HepG2 (cell line): ENCODE results near the gene RABGAP1. TPM values are rescaled to one million over a fixed set of nuclear protein-coding genes. Genes with fewer than 3 reads are reported as not detected.
A peak's percentile ranks its signal among the peaks of the same experiment; 100 is the strongest.

ENCODE experiments used
- BCL6 ChIP-seq: IDR thresholded peaks from 2 replicates; pipeline ENCODE4 v1.6.1; 2016; ENCODE audit warnings: missing genetic modification reagents, missing compliant biosample characterization
- DNMT3B ChIP-seq: conservative IDR thresholded peaks from 2 replicates; pipeline ENCODE4 v1.6.1; 2016; ENCODE audit warnings: missing biosample characterization, control low read depth
- DR1 ChIP-seq: sonication (generic); formaldehyde crosslinking; IDR thresholded peaks from 2 replicates; pipeline ENCODE4 v1.8.0; 2021; ENCODE audit warnings: mild to moderate bottlenecking, missing genetic modification reagents, inconsistent platforms
- PAF1 ChIP-seq: IDR thresholded peaks from 2 replicates; pipeline ENCODE4 v1.6.1; 2016; ENCODE audit warnings: missing genetic modification reagents, missing compliant biosample characterization
- SATB2 ChIP-seq: sonication (generic); formaldehyde crosslinking; IDR thresholded peaks from 2 replicates; pipeline ENCODE4 v1.5.0; 2020; ENCODE audit warnings: missing genetic modification reagents
- TAF15 ChIP-seq: fragments of 200-400 bp; formaldehyde crosslinking; IDR thresholded peaks from one replicate; pipeline ENCODE4 v1.6.1; 2018; ENCODE audit warnings: mild to moderate bottlenecking, low read depth, low read length; ENCODE audit not compliant: poor library complexity, severe bottlenecking
- ZNF501 ChIP-seq: sonication (generic); formaldehyde crosslinking; IDR thresholded peaks from 2 replicates; pipeline ENCODE4 v1.5.1; 2020; ENCODE audit warnings: mild to moderate bottlenecking, moderate library complexity, missing genetic modification reagents
- ZNF615 ChIP-seq: sonication (generic); formaldehyde crosslinking; IDR thresholded peaks from 2 replicates; pipeline ENCODE4 v1.5.0; 2020; ENCODE audit warnings: mild to moderate bottlenecking, missing genetic modification reagents, borderline replicate concordance
- ZNF790 ChIP-seq: sonication (generic); formaldehyde crosslinking; IDR thresholded peaks from 2 replicates; pipeline ENCODE4 v1.8.0; 2022; ENCODE audit warnings: missing genetic modification reagents, mild to moderate bottlenecking, borderline replicate concordance
- polyA plus RNA-seq, 8 experiments: library from polyadenylated mRNA; depleted of rRNA in 3 of 8; stranded (reverse) in 7 of 8; unstranded in 1 of 8; fragments of >200 nt; fragmentation: Illumina TruSeq in 4 of 8; extraction: Trizol in 4 of 8; gene quantifications; 2 replicates each; pipeline versions ENCODE4 v1.2.1 to v1.2.3, GENCODE V29; 2011 to 2016; ENCODE audit warnings: low read depth in 4 of 8, missing spikeins in 1 of 8, mixed read lengths in 1 of 8; ENCODE audit not compliant: insufficient read depth in 1 of 8
- total RNA-seq, 5 experiments: library from RNA; depleted of rRNA; stranded (reverse); fragments of >200 nt; fragmentation: Illumina TruSeq; extraction: Trizol; gene quantifications; 2 replicates each; pipeline ENCODE4 v1.2.3, GENCODE V29; 2016; ENCODE audit warnings: low read depth in 1 of 5
- TF ChIP-seq, protein P1 (sequence below): sonication (generic); formaldehyde crosslinking; conservative IDR thresholded peaks from 2 replicates; pipeline ENCODE4 v1.4.0; 2020; ENCODE audit warnings: mild to moderate bottlenecking, missing genetic modification reagents, moderate library complexity
- TF ChIP-seq, protein P2 (sequence below): sonication (generic); formaldehyde crosslinking; IDR thresholded peaks from 2 replicates; pipeline ENCODE4 v1.4.0; 2020; ENCODE audit warnings: missing genetic modification reagents
- TF ChIP-seq, protein P3 (sequence below): sonication (generic); formaldehyde crosslinking; IDR thresholded peaks from 2 replicates; pipeline ENCODE4 v1.8.0; 2022; ENCODE audit warnings: missing genetic modification reagents, mild to moderate bottlenecking, moderate library complexity, borderline replicate concordance
- TF ChIP-seq, protein P4 (sequence below): sonication (generic); formaldehyde crosslinking; IDR thresholded peaks from 2 replicates; pipeline ENCODE4 v1.4.0; 2020; ENCODE audit warnings: mild to moderate bottlenecking, missing genetic modification reagents, borderline replicate concordance

Gene RABGAP1
- total and polyA plus RNA-seq, 2 of the 13 experiments (the other 11 are each of a cell fraction or from before 2014, with no cell fraction given) = 19.1 to 19.3 TPM

DNA sequence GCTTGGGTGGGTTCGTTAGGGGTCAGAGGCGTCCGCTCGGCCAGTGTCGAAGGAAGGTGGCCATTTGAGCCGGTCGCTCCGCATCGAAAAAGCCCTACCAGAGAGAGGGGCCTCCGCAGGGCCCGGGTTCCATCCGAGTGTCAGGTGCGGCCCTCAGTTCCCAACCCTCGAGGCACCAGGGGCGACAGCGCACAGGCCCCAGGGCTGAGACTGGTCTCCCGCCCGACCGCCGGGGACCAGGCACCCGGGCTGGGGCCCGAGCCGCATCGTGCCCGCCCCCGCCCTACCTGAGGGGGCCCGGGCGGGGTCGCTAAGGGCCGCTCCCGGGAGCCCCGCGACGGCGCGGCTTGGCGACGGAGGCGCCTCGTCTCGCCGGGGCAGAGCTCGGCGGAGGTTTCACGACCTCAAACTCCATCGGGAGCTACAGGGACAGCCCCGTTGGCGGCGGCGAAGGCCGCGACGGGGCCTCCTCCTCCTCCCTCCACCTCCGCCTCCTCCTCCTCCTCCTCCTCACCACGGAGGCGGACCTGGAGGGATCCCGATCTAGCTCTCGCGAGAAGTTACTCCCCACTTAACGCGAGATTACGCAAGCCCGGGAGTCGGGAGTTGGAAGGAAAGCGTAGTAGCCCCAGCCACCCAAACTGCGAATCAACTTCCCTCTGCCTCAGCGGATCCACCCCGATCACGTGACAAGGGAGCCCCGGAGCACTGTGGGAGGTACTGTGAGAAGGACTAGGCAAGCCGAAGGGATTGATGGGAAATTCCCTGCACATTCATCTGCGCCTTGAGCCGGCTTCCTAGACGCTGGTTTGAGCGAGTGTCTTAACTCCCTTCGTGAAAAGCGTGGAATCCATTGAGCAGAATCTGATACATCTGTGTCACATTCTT lies 35.8 kb upstream of the RABGAP1 start, which contains the start of gene RC3H2 (continued):
- TF ChIP-seq, protein P1, sequence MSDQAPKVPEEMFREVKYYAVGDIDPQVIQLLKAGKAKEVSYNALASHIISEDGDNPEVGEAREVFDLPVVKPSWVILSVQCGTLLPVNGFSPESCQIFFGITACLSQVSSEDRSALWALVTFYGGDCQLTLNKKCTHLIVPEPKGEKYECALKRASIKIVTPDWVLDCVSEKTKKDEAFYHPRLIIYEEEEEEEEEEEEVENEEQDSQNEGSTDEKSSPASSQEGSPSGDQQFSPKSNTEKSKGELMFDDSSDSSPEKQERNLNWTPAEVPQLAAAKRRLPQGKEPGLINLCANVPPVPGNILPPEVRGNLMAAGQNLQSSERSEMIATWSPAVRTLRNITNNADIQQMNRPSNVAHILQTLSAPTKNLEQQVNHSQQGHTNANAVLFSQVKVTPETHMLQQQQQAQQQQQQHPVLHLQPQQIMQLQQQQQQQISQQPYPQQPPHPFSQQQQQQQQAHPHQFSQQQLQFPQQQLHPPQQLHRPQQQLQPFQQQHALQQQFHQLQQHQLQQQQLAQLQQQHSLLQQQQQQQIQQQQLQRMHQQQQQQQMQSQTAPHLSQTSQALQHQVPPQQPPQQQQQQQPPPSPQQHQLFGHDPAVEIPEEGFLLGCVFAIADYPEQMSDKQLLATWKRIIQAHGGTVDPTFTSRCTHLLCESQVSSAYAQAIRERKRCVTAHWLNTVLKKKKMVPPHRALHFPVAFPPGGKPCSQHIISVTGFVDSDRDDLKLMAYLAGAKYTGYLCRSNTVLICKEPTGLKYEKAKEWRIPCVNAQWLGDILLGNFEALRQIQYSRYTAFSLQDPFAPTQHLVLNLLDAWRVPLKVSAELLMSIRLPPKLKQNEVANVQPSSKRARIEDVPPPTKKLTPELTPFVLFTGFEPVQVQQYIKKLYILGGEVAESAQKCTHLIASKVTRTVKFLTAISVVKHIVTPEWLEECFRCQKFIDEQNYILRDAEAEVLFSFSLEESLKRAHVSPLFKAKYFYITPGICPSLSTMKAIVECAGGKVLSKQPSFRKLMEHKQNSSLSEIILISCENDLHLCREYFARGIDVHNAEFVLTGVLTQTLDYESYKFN = peak; percentile 32; the same call in 1 of the 2 replicates
- TF ChIP-seq TAF15 = peak; percentile 94
- TF ChIP-seq SATB2 = 0 out of 2 replicates have a peak, but pooled peaks have one; percentile 48
- peak; percentile 82 for TF ChIP-seq DR1
- no peak for TF ChIP-seq ZNF790 (CRISPR knock-in tag)
- TF ChIP-seq, protein P2, sequence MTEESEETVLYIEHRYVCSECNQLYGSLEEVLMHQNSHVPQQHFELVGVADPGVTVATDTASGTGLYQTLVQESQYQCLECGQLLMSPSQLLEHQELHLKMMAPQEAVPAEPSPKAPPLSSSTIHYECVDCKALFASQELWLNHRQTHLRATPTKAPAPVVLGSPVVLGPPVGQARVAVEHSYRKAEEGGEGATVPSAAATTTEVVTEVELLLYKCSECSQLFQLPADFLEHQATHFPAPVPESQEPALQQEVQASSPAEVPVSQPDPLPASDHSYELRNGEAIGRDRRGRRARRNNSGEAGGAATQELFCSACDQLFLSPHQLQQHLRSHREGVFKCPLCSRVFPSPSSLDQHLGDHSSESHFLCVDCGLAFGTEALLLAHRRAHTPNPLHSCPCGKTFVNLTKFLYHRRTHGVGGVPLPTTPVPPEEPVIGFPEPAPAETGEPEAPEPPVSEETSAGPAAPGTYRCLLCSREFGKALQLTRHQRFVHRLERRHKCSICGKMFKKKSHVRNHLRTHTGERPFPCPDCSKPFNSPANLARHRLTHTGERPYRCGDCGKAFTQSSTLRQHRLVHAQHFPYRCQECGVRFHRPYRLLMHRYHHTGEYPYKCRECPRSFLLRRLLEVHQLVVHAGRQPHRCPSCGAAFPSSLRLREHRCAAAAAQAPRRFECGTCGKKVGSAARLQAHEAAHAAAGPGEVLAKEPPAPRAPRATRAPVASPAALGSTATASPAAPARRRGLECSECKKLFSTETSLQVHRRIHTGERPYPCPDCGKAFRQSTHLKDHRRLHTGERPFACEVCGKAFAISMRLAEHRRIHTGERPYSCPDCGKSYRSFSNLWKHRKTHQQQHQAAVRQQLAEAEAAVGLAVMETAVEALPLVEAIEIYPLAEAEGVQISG = peak; percentile 76; the same call in 1 of the 2 replicates
- TF ChIP-seq ZNF615 = no peak
- TF ChIP-seq BCL6 (CRISPR knock-in tag) = no peak
- no peak for TF ChIP-seq PAF1 (CRISPR knock-in tag)
- TF ChIP-seq, protein P3, sequence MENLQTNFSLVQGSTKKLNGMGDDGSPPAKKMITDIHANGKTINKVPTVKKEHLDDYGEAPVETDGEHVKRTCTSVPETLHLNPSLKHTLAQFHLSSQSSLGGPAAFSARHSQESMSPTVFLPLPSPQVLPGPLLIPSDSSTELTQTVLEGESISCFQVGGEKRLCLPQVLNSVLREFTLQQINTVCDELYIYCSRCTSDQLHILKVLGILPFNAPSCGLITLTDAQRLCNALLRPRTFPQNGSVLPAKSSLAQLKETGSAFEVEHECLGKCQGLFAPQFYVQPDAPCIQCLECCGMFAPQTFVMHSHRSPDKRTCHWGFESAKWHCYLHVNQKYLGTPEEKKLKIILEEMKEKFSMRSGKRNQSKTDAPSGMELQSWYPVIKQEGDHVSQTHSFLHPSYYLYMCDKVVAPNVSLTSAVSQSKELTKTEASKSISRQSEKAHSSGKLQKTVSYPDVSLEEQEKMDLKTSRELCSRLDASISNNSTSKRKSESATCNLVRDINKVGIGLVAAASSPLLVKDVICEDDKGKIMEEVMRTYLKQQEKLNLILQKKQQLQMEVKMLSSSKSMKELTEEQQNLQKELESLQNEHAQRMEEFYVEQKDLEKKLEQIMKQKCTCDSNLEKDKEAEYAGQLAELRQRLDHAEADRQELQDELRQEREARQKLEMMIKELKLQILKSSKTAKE (CRISPR knock-in tag) = no peak
- TF ChIP-seq, protein P4, sequence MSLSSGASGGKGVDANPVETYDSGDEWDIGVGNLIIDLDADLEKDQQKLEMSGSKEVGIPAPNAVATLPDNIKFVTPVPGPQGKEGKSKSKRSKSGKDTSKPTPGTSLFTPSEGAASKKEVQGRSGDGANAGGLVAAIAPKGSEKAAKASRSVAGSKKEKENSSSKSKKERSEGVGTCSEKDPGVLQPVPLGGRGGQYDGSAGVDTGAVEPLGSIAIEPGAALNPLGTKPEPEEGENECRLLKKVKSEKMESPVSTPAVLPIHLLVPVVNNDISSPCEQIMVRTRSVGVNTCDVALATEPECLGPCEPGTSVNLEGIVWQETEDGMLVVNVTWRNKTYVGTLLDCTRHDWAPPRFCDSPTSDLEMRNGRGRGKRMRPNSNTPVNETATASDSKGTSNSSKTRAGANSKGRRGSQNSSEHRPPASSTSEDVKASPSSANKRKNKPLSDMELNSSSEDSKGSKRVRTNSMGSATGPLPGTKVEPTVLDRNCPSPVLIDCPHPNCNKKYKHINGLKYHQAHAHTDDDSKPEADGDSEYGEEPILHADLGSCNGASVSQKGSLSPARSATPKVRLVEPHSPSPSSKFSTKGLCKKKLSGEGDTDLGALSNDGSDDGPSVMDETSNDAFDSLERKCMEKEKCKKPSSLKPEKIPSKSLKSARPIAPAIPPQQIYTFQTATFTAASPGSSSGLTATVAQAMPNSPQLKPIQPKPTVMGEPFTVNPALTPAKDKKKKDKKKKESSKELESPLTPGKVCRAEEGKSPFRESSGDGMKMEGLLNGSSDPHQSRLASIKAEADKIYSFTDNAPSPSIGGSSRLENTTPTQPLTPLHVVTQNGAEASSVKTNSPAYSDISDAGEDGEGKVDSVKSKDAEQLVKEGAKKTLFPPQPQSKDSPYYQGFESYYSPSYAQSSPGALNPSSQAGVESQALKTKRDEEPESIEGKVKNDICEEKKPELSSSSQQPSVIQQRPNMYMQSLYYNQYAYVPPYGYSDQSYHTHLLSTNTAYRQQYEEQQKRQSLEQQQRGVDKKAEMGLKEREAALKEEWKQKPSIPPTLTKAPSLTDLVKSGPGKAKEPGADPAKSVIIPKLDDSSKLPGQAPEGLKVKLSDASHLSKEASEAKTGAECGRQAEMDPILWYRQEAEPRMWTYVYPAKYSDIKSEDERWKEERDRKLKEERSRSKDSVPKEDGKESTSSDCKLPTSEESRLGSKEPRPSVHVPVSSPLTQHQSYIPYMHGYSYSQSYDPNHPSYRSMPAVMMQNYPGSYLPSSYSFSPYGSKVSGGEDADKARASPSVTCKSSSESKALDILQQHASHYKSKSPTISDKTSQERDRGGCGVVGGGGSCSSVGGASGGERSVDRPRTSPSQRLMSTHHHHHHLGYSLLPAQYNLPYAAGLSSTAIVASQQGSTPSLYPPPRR = 0 out of 2 replicates have a peak, but pooled peaks have one; percentile 20
- no peak for TF ChIP-seq DNMT3B (CRISPR knock-in tag)
- no peak for TF ChIP-seq ZNF501 (CRISPR knock-in tag)
